HEK293T (cell line): ENCODE data around the gene GABPB2.

Experiments
- CTCF ChIA-PET: fragments of 350-600 bp; formaldehyde crosslinking; extraction: SDS; loops from one replicate; lab custom pipeline; 2021; ENCODE audit warnings: antibody characterized with exemption, inconsistent platforms; lab: Yijun Ruan, JAX
- POLR2A ChIA-PET: fragments of 350-600 bp; formaldehyde crosslinking; extraction: SDS; loops from one replicate; lab custom pipeline; 2020; ENCODE audit warnings: antibody characterized with exemption, inconsistent platforms; lab: Yijun Ruan, JAX
- DNase-seq: peaks from one replicate; pipeline ENCODE4 v3.0.0; 2012; ENCODE audit warnings: mixed read lengths; ENCODE audit errors: extremely low spot score
- ARNT ChIP-seq: fragments of 450-650 bp; IDR thresholded peaks from 2 replicates; pipeline ENCODE4 v1.6.1; 2017; ENCODE audit warnings: mild to moderate bottlenecking
- BHLHE40 ChIP-seq: fragments of 450-650 bp; IDR thresholded peaks from 2 replicates; pipeline ENCODE4 v1.6.1; 2016; ENCODE audit warnings: mild to moderate bottlenecking, moderate library complexity, borderline replicate concordance
- CTBP1 ChIP-seq: fragments of 450-650 bp; IDR thresholded peaks from 2 replicates; pipeline ENCODE4 v1.6.1; 2016; ENCODE audit warnings: borderline replicate concordance
- ELF4 ChIP-seq: fragments of 450-650 bp; IDR thresholded peaks from 2 replicates; pipeline ENCODE4 v1.6.1; 2017; ENCODE audit warnings: antibody characterized with exemption
- FOXA1 ChIP-seq: fragments of 450-650 bp; IDR thresholded peaks from 2 replicates; pipeline ENCODE4 v1.6.1; 2016; ENCODE audit warnings: mild to moderate bottlenecking
- FOXK2 ChIP-seq: fragments of 450-650 bp; IDR thresholded peaks from 2 replicates; pipeline ENCODE4 v1.6.1; 2016; ENCODE audit warnings: mild to moderate bottlenecking
- FOXM1 ChIP-seq: fragments of 450-650 bp; IDR thresholded peaks from 2 replicates; pipeline ENCODE4 v1.6.1; 2017; ENCODE audit warnings: mild to moderate bottlenecking, borderline replicate concordance
- HDGF ChIP-seq: fragments of 450-650 bp; IDR thresholded peaks from 2 replicates; pipeline ENCODE4 v1.6.1; 2017; ENCODE audit warnings: antibody characterized with exemption, borderline replicate concordance
- L3MBTL2 ChIP-seq: fragments of 450-650 bp; conservative IDR thresholded peaks from 2 replicates; pipeline ENCODE4 v1.6.1; 2016; ENCODE audit warnings: mild to moderate bottlenecking
- LEF1 ChIP-seq: fragments of 450-650 bp; IDR thresholded peaks from 2 replicates; pipeline ENCODE4 v1.6.1; 2017; ENCODE audit warnings: mild to moderate bottlenecking, borderline replicate concordance
- NFRKB ChIP-seq: fragments of 450-650 bp; IDR thresholded peaks from 2 replicates; pipeline ENCODE4 v1.6.1; 2016; ENCODE audit warnings: mild to moderate bottlenecking, moderate library complexity
- SP1 ChIP-seq: fragments of 450-650 bp; IDR thresholded peaks from 2 replicates; pipeline ENCODE4 v1.6.1; 2017
- SUZ12 ChIP-seq: fragments of 450-650 bp; IDR thresholded peaks from 2 replicates; pipeline ENCODE4 v1.6.1; 2016; ENCODE audit warnings: mild to moderate bottlenecking
- TARDBP ChIP-seq: fragments of 450-650 bp; IDR thresholded peaks from 2 replicates; pipeline ENCODE4 v1.6.1; 2016
- ZNF384 ChIP-seq: fragments of 450-650 bp; IDR thresholded peaks from 2 replicates; pipeline ENCODE4 v1.6.1; 2016
- TF ChIP-seq, protein P1 (sequence below): fragments of 450-650 bp; IDR thresholded peaks from 2 replicates; pipeline ENCODE4 v1.6.1; 2016

The GABPB2 gene

DNA sequence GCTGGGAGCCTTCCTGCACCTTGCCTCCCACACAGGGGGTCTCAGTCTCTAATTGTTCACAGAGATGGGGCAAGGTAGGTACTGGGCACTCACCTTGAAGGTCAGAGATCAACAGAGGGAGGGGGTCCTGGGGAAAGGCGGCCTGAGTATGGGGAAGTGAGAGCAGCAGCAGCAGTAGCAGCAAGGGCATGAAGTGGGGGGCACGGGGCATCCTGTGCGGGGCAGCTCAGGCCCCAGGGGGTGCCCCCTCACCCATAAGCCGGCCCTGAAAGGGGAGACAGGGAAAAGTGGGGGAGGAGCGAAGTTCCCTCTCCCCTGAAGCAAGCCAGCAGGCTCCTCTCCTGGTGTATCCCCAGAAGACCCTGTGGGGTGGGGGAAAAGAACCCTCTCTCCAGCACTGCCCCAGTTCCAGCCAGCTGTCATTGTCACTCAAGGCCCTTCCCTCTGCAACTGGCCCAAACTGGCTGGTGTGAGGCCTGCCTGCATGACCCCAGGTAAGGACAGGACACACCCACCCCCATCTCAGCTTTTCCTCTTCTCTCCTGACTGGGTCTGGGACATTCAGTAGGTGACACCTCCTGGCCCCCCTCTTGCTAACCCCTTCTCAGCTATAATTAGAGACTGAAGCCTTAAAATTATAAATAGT, 72.0 kb downstream of the GABPB2 start:
- ChIA-PET POLR2A (no interaction called here), CTCF (interaction anchor here (0.6 kb wide), 1 partner anchor 42 kb away, joined by 6 read pairs; no protein-coding TSS in a partner anchor)
- TF ChIP-seq NFRKB (no peak), L3MBTL2 (no peak), SUZ12 (no peak)
- TF ChIP-seq, protein P1, sequence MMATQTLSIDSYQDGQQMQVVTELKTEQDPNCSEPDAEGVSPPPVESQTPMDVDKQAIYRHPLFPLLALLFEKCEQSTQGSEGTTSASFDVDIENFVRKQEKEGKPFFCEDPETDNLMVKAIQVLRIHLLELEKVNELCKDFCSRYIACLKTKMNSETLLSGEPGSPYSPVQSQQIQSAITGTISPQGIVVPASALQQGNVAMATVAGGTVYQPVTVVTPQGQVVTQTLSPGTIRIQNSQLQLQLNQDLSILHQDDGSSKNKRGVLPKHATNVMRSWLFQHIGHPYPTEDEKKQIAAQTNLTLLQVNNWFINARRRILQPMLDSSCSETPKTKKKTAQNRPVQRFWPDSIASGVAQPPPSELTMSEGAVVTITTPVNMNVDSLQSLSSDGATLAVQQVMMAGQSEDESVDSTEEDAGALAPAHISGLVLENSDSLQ: no peak
- DNase-seq: no peak

DNA sequence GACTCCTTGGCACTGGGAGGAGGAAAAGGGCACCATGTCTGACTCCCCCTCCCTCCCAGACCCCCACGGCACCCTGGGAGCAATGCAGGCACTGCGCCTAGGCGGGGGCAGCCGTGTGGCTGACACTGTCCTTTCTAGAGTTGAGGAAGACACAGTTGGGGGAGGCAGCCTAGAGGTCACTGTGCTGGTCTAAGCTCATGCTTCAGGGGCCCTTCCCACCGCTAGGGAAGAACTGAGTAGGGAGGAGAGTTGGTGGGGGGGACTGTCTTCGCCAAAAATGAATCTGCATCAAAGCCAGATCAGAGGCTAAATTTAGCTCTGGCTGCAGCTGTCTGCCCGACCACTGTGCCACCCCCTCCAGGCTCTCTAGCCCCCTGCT, 72.5 kb downstream of the GABPB2 start:
- POLR2A ChIA-PET: no interaction called here
- no peak for DNase-seq
- CTCF ChIA-PET: interaction anchor here (0.6 kb wide), 1 partner anchor 13 kb away, joined by 4 read pairs; no protein-coding TSS in a partner anchor
- TF ChIP-seq NFRKB (no peak), FOXM1 (no peak), SUZ12 (no peak), FOXA1 (no peak), ELF4 (no peak)
- TF ChIP-seq, protein P1: no peak

DNA sequence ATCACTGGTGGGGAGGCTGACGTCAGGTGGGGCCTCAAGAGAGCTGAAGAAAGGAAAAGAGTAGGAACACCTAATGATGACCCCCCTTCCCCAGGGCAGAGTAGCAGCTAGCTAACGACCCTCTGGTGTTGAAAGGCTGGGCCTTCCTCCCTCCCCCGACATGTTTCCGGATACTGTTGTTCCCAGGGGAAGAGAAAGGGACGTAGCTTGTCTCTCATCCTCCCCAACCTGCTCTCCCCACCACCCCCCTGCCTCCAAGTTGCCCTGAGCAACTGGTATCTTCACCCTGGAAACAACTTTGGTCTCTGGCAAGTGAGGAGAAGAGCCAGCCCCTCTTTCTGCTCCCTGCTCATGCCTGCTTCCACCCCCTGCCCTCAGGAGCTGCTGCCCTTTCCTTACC, 73.4 kb downstream of the GABPB2 start:
- POLR2A ChIA-PET: no interaction called here
- TF ChIP-seq ELF4 (no peak), TARDBP (no peak), NFRKB (no peak), BHLHE40 (no peak), FOXA1 (no peak), HDGF (no peak)
- DNase-seq: no peak
- CTCF ChIA-PET: interaction anchor here (0.8 kb wide), 1 partner anchor 45 kb away, joined by 3 read pairs; no protein-coding TSS in a partner anchor

DNA sequence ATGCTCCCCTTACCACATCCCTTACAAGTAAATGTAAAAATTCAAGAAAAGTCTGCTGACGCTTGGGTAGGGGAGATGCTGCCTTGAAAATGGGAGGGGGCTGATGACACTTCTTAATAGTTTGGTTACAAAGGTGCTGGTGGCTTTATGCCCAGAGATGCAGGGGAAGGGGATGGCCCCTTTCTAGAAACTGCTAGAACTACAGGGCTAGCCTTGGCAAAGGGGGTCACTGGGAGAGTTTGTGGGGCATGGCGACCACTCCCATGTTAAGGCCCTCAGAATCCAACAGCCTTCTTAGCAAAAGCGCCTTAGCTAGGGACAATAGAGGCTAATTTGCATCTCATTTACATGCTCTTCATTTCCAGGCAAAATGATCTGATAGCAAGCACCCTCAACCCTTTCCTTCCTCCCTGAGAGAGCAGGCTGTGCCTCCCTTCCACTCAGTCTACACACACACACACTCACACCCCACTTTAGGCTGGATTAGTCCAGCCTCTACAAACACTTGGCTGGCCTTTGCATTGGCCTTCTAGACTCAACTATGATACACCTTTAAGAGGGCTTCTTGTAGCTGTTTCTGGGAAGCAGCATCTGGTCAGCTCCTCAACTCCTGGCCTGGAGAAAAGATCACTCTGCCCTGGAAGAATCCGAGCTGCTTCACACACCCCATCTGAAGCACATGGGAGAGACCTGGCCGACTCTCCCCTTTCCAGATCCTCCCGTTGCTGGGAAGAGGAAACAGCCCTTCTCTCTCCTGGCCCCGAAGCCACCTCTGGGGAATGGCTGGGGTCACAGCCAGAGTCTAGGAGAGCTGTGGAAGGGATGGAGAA, 74.1 kb downstream of the GABPB2 start:
- ChIA-PET POLR2A (interaction anchor here (1.0 kb wide), 1 partner anchor 9 kb away, joined by 3 read pairs; no protein-coding TSS in a partner anchor), CTCF (interaction anchor here (0.8 to 1.4 kb wide), 2 partner anchors 11 to 45 kb away, joined by 3 to 4 read pairs; no protein-coding TSS in a partner anchor)
- TF ChIP-seq L3MBTL2 (no peak), ELF4 (no peak), ZNF384 (no peak), FOXA1 (no peak), LEF1 (no peak), HDGF (no peak), ARNT (no peak), FOXK2 (no peak), SUZ12 (no peak), SP1 (no peak), FOXM1 (no peak)
- no peak for DNase-seq

DNA sequence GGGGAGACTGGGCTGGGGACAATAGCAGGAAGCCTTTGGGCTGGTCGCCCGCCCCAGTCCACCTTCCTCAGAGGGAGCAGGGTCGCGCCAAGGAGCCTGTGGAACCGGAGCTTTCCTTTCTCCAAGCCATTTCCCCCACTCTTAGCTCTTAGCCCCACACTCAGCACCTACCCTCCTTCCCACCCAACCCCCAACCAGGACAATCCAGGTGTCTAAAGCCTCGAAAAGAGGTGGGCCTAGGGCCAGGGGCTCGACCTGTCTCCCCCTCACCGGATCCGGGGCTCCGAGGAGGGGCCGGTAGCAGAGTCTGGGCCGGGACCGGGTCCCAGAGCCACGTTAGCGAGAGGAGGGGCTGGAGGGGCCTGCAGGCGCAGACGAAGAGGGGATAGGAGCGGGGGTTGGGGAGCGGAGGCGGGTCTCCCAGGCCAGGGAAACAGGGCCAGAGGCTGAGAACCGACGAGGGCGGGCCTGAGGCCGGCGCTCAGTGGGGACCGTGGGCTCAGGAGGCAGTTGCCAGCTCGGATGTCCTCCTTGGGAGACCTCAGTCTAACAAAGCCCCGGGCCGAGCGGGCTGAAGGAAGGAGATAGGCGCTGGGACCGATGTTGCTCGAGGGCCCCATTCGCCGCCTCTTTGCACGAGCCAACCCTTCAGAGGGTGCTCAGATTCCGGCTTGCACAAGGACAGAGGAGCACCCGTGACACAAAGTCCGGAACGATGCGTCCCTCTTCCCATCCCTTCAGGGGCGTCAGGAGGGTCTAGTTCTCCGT, 74.9 kb downstream of the GABPB2 start:
- ChIA-PET CTCF (interaction anchor here (0.6 to 1.4 kb wide), 2 partner anchors 10 to 46 kb away, joined by 3 to 4 read pairs; no protein-coding TSS in a partner anchor), POLR2A (interaction anchor here (1.0 kb wide), 1 partner anchor 10 kb away, joined by 3 read pairs; no protein-coding TSS in a partner anchor)
- TF ChIP-seq FOXM1 (no peak), L3MBTL2 (no peak), CTBP1 (no peak), ELF4 (no peak), SUZ12 (no peak), NFRKB (no peak), ARNT (no peak), FOXA1 (no peak), FOXK2 (no peak), LEF1 (no peak), BHLHE40 (no peak), ZNF384 (no peak), HDGF (no peak), TARDBP (no peak), SP1 (no peak)
- TF ChIP-seq, protein P1: no peak
- DNase-seq: no peak

DNA sequence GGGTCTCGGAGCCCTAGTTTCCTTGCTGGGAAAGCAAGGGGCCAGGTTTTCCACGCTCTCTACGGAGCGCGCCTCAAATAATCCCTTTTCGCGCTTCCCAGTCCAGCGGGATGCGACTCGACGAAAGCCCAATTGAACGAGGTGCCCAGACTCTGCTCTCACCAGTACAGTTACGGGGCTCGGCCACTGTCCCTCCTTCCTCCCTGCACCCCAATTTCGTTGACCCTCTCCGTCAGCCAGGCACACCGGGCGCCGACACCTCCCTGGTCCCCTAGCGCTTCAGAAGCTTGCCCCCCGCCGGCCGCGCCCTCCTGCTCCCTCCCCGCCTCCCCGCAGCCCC, 75.5 kb downstream of the GABPB2 start:
- POLR2A ChIA-PET: no interaction called here
- TF ChIP-seq ARNT: no peak
- CTCF ChIA-PET: no interaction called here
- no peak for DNase-seq
